SK-N-SH treated with all-trans-retinoic acid at 6 μM for 48 hours (cell line): Measurements from ENCODE around the gene DST.

Source experiments
- ATAC-seq: fragments of 200-7000 bp; cut with Tn5 transposase; 3 replicates; pipeline ENCODE4 v1.9.1; 2020; ENCODE audit warnings: mild to moderate bottlenecking, moderate library complexity
- ARNTL ChIP-seq: fragments of 450-650 bp; formaldehyde crosslinking; IDR thresholded peaks from 2 replicates; pipeline ENCODE4 v1.5.0; 2020; ENCODE audit warnings: low read depth, mild to moderate bottlenecking, moderate library complexity, borderline replicate concordance
- CSDC2 ChIP-seq: fragments of 250-450 bp; sonication (Bioruptor Pico); IDR thresholded peaks from 2 replicates; pipeline ENCODE4 v1.5.0; 2020; ENCODE audit warnings: mild to moderate bottlenecking, moderate library complexity
- ESRRG ChIP-seq: fragments of 250-450 bp; sonication (Bioruptor Pico); IDR thresholded peaks from 2 replicates; pipeline ENCODE4 v1.6.1; 2021; ENCODE audit warnings: mild to moderate bottlenecking
- GLIS3 ChIP-seq: fragments of 250-450 bp; sonication (Bioruptor Pico); IDR thresholded peaks from 2 replicates; pipeline ENCODE4 v1.5.0; 2020; ENCODE audit warnings: mild to moderate bottlenecking, moderate library complexity
- OSR1 ChIP-seq: fragments of 250-450 bp; sonication (Bioruptor Pico); IDR thresholded peaks from 2 replicates; pipeline ENCODE4 v1.8.0; 2022; ENCODE audit warnings: moderate library complexity, mild to moderate bottlenecking, inconsistent platforms
- PPARA ChIP-seq: fragments of 250-450 bp; sonication (Bioruptor Pico); IDR thresholded peaks from 2 replicates; pipeline ENCODE4 v1.5.0; 2020; ENCODE audit warnings: mild to moderate bottlenecking, borderline replicate concordance
- RARB ChIP-seq: fragments of 250-450 bp; sonication (Bioruptor Pico); IDR thresholded peaks from 2 replicates; pipeline ENCODE4 v1.8.0; 2021; ENCODE audit warnings: mild to moderate bottlenecking, moderate library complexity
- TCF4 ChIP-seq: fragments of 250-450 bp; sonication (Bioruptor Pico); IDR thresholded peaks from 2 replicates; pipeline ENCODE4 v1.8.0; 2021; ENCODE audit warnings: mild to moderate bottlenecking, moderate library complexity, borderline replicate concordance
- TOX ChIP-seq: fragments of 250-450 bp; sonication (Bioruptor Pico); IDR thresholded peaks from 2 replicates; pipeline ENCODE4 v1.8.0; 2021; ENCODE audit warnings: mild to moderate bottlenecking, moderate library complexity, borderline replicate concordance
- ZC3H10 ChIP-seq: fragments of 250-450 bp; sonication (Bioruptor Pico); IDR thresholded peaks from 2 replicates; pipeline ENCODE4 v1.5.1; 2021; ENCODE audit warnings: mild to moderate bottlenecking, moderate library complexity
- ZFP3 ChIP-seq: fragments of 250-450 bp; sonication (Bioruptor Pico); IDR thresholded peaks from 2 replicates; pipeline ENCODE4 v1.5.0; 2020; ENCODE audit warnings: mild to moderate bottlenecking, moderate library complexity
- ZFP30 ChIP-seq: fragments of 450-650 bp; formaldehyde crosslinking; IDR thresholded peaks from 2 replicates; pipeline ENCODE4 v1.5.0; 2022; ENCODE audit warnings: mild to moderate bottlenecking, moderate library complexity
- ZNF565 ChIP-seq: fragments of 450-650 bp; formaldehyde crosslinking; conservative IDR thresholded peaks from 2 replicates; pipeline ENCODE4 v1.5.0; 2020; ENCODE audit warnings: low read depth, mild to moderate bottlenecking, moderate library complexity
- ZNF70 ChIP-seq: fragments of 450-650 bp; formaldehyde crosslinking; IDR thresholded peaks from 2 replicates; pipeline ENCODE4 v1.5.0; 2020; ENCODE audit warnings: mild to moderate bottlenecking, moderate library complexity
- TF ChIP-seq, protein P1 (sequence below): fragments of 250-450 bp; sonication (Bioruptor Pico); IDR thresholded peaks from 2 replicates; pipeline ENCODE4 v1.5.1; 2021; ENCODE audit warnings: mild to moderate bottlenecking, moderate library complexity
- TF ChIP-seq, protein P2 (sequence below): fragments of 250-450 bp; sonication (Bioruptor Pico); IDR thresholded peaks from 2 replicates; pipeline ENCODE4 v1.5.0; 2020; ENCODE audit warnings: mild to moderate bottlenecking, moderate library complexity
- TF ChIP-seq, protein P3 (sequence below): fragments of 250-450 bp; sonication (Bioruptor Pico); IDR thresholded peaks from 2 replicates; pipeline ENCODE4 v1.8.0; 2021; ENCODE audit warnings: low read depth, mild to moderate bottlenecking, moderate library complexity, borderline replicate concordance
- TF ChIP-seq, protein P4 (sequence below): fragments of 250-450 bp; sonication (Bioruptor Pico); IDR thresholded peaks from 2 replicates; pipeline ENCODE4 v1.5.1; 2020; ENCODE audit warnings: low read depth, mild to moderate bottlenecking, moderate library complexity
- TF ChIP-seq, protein P5 (sequence below): fragments of 250-450 bp; sonication (Bioruptor Pico); IDR thresholded peaks from 2 replicates; pipeline ENCODE4 v1.8.0; 2020; ENCODE audit warnings: mild to moderate bottlenecking, moderate library complexity, borderline replicate concordance

DST gene

DNA sequence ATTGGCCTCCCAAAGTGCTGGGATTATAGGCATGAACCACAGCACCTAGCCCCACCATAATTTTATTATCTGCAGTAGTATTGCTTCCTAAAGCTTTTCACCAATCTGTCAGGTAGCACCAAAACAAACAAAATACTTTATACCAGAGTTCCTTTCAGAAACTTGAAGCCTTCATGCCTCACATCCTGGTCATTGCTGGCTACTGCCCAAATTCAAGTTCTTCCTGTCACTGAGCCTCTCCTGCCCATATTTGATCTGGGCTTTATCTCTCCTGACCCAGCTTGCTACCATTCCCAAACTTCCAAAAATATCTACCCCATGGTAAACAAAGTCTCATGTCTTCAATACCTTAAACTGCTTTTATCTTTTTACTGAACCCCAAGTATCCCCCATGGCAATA, 34.9 kb upstream of the DST start:
- ATAC-seq: peak; percentile 64
- TF ChIP-seq ARNTL (CRISPR knock-in tag) (no peak), RARB (CRISPR knock-in tag) (no peak), GLIS3 (CRISPR knock-in tag) (no peak), ZC3H10 (CRISPR knock-in tag) (no peak), TOX (no peak), ZFP30 (no peak), ZNF70 (CRISPR knock-in tag) (no peak)
- TF ChIP-seq, protein P1, sequence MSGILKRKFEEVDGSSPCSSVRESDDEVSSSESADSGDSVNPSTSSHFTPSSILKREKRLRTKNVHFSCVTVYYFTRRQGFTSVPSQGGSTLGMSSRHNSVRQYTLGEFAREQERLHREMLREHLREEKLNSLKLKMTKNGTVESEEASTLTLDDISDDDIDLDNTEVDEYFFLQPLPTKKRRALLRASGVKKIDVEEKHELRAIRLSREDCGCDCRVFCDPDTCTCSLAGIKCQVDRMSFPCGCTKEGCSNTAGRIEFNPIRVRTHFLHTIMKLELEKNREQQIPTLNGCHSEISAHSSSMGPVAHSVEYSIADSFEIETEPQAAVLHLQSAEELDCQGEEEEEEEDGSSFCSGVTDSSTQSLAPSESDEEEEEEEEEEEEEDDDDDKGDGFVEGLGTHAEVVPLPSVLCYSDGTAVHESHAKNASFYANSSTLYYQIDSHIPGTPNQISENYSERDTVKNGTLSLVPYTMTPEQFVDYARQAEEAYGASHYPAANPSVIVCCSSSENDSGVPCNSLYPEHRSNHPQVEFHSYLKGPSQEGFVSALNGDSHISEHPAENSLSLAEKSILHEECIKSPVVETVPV (CRISPR knock-in tag): no peak
- TF ChIP-seq, protein P2, sequence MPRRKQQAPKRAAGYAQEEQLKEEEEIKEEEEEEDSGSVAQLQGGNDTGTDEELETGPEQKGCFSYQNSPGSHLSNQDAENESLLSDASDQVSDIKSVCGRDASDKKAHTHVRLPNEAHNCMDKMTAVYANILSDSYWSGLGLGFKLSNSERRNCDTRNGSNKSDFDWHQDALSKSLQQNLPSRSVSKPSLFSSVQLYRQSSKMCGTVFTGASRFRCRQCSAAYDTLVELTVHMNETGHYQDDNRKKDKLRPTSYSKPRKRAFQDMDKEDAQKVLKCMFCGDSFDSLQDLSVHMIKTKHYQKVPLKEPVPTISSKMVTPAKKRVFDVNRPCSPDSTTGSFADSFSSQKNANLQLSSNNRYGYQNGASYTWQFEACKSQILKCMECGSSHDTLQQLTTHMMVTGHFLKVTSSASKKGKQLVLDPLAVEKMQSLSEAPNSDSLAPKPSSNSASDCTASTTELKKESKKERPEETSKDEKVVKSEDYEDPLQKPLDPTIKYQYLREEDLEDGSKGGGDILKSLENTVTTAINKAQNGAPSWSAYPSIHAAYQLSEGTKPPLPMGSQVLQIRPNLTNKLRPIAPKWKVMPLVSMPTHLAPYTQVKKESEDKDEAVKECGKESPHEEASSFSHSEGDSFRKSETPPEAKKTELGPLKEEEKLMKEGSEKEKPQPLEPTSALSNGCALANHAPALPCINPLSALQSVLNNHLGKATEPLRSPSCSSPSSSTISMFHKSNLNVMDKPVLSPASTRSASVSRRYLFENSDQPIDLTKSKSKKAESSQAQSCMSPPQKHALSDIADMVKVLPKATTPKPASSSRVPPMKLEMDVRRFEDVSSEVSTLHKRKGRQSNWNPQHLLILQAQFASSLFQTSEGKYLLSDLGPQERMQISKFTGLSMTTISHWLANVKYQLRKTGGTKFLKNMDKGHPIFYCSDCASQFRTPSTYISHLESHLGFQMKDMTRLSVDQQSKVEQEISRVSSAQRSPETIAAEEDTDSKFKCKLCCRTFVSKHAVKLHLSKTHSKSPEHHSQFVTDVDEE (CRISPR knock-in tag): no peak

DNA sequence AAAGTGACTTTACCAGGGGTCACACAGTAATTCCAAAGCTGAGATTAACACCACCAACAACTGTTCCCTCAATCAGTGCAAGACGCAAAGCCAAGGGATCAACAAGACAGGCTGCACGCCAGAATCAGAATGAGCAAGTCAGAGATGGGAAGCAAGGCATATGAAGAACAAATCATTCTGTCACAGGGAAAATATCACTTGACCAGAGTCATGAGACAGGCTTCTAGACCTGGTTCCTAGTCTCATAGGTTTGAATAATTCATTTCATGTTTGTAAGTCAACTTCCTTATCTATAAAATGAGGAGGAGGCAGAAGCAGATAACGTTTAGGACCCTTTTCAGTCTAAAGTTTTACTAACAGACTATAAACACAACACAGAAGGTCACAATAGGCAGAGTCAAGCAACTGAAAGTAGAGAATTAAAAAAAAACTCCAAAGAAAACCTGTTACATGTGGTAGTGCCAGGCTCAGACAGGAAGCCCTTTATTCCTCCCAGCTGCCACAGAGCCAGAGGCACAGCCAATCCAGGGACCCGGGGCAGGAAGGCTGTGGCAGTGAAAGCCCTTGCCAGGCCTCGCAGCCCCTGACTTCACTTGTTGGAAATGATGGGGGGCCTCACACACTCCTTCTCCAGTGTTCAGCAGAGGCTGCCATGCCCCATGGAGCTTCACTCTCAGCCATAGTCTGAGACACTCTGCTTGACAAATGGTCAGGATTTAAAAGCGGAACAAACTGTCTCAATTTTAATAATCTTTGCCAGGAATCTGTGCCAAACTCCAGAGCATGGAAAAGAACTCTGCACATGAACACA, 29.2 kb upstream of the DST start:
- ATAC-seq: peak; percentile 65
- no peak for TF ChIP-seq ZNF565 (CRISPR knock-in tag)
- TF ChIP-seq CSDC2 (CRISPR knock-in tag): no peak
- TF ChIP-seq RARB (CRISPR knock-in tag): no peak
- TF ChIP-seq ZC3H10 (CRISPR knock-in tag): no peak
- TF ChIP-seq, protein P3, sequence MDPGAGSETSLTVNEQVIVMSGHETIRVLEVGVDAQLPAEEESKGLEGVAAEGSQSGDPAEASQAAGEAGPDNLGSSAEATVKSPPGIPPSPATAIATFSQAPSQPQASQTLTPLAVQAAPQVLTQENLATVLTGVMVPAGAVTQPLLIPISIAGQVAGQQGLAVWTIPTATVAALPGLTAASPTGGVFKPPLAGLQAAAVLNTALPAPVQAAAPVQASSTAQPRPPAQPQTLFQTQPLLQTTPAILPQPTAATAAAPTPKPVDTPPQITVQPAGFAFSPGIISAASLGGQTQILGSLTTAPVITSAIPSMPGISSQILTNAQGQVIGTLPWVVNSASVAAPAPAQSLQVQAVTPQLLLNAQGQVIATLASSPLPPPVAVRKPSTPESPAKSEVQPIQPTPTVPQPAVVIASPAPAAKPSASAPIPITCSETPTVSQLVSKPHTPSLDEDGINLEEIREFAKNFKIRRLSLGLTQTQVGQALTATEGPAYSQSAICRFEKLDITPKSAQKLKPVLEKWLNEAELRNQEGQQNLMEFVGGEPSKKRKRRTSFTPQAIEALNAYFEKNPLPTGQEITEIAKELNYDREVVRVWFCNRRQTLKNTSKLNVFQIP (CRISPR knock-in tag): no peak
- TF ChIP-seq, protein P4, sequence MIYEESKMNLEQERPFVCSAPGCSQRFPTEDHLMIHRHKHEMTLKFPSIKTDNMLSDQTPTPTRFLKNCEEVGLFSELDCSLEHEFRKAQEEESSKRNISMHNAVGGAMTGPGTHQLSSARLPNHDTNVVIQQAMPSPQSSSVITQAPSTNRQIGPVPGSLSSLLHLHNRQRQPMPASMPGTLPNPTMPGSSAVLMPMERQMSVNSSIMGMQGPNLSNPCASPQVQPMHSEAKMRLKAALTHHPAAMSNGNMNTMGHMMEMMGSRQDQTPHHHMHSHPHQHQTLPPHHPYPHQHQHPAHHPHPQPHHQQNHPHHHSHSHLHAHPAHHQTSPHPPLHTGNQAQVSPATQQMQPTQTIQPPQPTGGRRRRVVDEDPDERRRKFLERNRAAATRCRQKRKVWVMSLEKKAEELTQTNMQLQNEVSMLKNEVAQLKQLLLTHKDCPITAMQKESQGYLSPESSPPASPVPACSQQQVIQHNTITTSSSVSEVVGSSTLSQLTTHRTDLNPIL: no peak
- TF ChIP-seq, protein P2 (CRISPR knock-in tag): no peak
- no peak for TF ChIP-seq ZFP30
- TF ChIP-seq PPARA: no peak
- TF ChIP-seq, protein P5, sequence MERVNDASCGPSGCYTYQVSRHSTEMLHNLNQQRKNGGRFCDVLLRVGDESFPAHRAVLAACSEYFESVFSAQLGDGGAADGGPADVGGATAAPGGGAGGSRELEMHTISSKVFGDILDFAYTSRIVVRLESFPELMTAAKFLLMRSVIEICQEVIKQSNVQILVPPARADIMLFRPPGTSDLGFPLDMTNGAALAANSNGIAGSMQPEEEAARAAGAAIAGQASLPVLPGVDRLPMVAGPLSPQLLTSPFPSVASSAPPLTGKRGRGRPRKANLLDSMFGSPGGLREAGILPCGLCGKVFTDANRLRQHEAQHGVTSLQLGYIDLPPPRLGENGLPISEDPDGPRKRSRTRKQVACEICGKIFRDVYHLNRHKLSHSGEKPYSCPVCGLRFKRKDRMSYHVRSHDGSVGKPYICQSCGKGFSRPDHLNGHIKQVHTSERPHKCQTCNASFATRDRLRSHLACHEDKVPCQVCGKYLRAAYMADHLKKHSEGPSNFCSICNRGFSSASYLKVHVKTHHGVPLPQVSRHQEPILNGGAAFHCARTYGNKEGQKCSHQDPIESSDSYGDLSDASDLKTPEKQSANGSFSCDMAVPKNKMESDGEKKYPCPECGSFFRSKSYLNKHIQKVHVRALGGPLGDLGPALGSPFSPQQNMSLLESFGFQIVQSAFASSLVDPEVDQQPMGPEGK: no peak

DNA sequence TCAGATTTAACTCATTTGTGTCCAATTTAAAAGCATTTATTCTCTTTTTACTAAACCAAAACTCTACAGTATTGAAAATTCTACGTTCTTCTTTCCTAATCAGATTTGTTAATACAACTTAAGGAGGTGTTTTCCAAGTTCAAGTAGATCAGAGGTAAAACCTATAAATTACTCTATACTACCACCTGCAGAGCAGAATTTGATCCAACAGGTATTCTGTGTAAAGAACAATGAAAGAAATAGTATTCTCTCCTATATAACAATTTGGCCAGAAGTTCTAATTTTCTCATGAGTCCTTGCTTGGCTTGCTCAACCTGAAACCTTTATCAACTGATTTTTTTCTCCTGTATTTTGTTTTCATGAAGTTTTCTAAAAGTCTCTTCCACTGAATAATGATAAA, 28.5 kb upstream of the DST start:
- no peak for ATAC-seq
- TF ChIP-seq, protein P2 (CRISPR knock-in tag): no peak
- no peak for TF ChIP-seq ZFP30
- no peak for TF ChIP-seq RARB (CRISPR knock-in tag)
- TF ChIP-seq CSDC2 (CRISPR knock-in tag): no peak
- TF ChIP-seq TCF4 (CRISPR knock-in tag): no peak
- no peak for TF ChIP-seq ESRRG (CRISPR knock-in tag)
- TF ChIP-seq ZFP3 (CRISPR knock-in tag): no peak
- no peak for TF ChIP-seq ZNF70 (CRISPR knock-in tag)
- TF ChIP-seq OSR1 (CRISPR knock-in tag): no peak
- TF ChIP-seq ARNTL (CRISPR knock-in tag): no peak
- no peak for TF ChIP-seq ZNF565 (CRISPR knock-in tag)
- TF ChIP-seq GLIS3 (CRISPR knock-in tag): no peak
